Stimulated activated naive CD4-positive, alpha-beta T cell treated with Interleukin-2 at 50 U/mL for 16 hours (primary cell): ENCODE data around the gene DNAL4.
A peak's percentile ranks its signal among the peaks of the same experiment; 100 is the strongest.

ENCODE experiments used
- DNase-seq: peaks from one replicate; lab custom pipeline; 2025; lab: John Stamatoyannopoulos, UW

DNAL4 gene

DNA sequence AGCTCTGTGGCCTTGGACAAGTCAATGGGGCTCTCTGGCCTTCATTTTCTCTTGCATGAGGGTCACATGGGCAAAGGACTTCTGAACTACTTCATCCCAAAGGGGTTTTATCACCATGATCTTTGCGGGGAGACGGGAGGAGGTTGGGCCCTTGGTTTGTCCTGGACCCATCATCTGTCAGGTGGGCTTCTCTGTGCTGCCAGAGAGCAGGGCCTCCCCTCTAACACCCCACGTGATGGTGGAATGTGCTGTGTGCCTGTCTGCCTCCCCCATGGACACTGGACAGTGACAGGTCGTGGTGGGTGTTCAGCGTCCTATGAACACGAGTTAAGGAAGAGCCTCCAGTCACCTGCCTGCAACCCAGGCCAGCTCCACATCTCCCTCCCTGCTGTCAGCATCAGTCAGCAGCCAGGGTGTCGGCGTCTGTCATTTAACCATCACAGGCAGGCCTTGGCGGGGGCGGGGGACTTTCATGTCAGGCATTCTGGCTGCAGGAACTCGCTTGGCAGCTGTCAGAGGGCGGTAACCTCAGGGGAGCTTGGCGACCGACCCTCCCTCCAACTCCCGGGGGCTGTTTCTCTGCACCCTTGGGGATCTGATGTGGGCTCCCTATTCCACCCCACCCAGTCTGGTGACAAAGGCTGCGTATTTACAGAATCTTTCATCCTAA is 35.5 kb downstream of the DNAL4 start:
- DNase-seq: peak; percentile 76

DNA sequence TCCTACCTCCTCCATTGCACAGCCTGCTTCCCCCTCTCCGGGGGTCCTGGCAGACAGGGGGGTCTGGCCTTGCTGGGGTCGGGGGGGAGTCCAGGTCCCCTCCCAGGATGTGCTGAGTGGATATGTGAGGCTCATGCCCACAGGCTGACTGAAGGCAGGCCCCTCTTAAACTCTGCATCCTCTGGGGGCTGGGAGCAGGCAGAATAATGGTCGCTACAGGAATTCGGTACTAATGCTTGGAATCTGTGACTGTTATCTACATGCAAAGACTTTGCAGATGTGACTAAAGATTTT is 36.5 kb downstream of the DNAL4 start:
- no peak for DNase-seq

- DNase-seq: no peak
Observed at GRCh38 chr22:38756711-38757463, 37.1 kb downstream of the DNAL4 start.

GRCh38 chr22:38755911-38756532 is 37.9 kb downstream of the DNAL4 start, which contains the start of gene SUN2:
SUN2 (minus strand) TSS chr22:38755998; CDS start chr22:38752628, 3,370 bp downstream.
- DNase-seq: peak; percentile 95

- DNase-seq: peak; percentile 56
Observed at GRCh38 chr22:38755155-38755910, 38.6 kb downstream of the DNAL4 start.

GRCh38 chr22:38754751-38755154 is 39.2 kb downstream of the DNAL4 start:
- DNase-seq: peak; percentile 35

GRCh38 chr22:38753948-38754750 is 39.8 kb downstream of the DNAL4 start:
- peak; percentile 21 for DNase-seq

GRCh38 chr22:38751422-38752346 is 42.3 kb downstream of the DNAL4 start:
- peak; percentile 62 for DNase-seq

DNA sequence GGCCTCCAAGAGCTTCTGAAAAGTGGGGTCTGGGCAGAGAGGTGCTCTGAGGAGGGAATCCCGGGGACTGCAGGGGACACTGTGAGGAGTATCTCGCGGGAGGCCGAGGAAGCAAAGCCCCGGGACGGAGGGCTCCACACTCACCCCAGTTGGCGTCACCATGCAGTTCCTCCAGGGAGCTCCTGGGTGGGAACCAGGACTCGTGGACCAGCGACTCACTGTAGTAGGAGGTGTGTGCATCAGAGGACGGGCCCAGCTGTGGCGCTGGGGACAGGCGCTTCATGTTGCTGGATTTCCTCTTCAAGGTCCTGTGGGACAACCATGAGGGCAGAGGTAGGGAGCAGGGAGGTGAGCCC is 42.9 kb downstream of the DNAL4 start:
- DNase-seq: no peak

GRCh38 chr22:38750638-38751037 is 43.3 kb downstream of the DNAL4 start:
- DNase-seq: no peak

DNA sequence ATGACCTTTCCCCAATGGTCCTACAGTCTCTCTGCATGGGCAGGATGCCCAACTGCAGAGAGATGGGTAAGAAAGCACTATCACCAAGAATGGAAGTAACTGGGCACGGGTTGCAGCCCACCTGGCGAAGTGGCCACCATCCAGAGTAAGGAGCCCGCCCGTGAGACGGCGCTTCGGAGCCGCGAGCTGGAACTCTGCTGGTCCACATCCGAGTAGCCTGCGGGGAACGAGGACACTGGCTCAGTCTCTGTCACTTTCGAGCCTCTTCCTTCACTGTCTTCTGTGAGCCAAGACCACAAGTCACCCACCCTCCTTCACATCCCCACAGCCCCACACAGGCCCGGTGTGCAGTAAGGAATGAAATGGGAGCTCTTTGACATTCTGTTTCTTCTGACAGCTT is 43.8 kb downstream of the DNAL4 start:
- no peak for DNase-seq

DNA sequence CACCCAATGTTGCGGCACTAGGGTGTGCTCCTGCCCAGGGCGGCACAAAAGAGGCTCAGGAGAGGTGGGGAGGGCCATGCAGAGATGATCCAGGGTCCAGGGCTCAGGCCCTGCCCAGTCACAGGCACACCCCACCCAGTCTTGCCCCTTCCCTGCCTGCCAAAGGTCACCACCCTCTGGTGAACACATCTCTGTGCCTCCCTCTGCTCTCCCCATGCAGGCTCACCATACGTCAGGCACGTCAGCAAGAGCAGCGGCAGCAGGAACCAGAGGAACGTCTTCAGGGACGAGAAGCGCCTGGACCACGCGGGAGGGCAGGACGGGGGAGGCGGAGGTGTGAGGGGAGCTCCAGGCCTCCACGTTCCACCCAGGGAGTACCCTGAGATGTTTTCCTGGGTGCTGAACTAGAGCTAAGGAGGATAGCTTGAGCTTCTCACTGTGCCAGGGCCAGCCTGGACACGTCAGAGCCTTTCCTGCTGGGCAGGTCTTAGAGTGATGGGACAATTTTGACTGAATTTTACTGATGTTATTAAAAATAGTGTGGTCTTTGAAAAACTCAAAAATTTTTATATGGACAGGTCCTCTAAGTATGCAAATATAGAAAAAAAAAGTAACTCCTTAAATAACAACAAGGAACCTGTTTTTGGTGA is 45.3 kb downstream of the DNAL4 start:
- no peak for DNase-seq

GRCh38 chr22:38745676-38746460 is 48.1 kb downstream of the DNAL4 start:
- DNase-seq: no peak

- no peak for DNase-seq
Observed at GRCh38 chr22:38744981-38745380, 49.0 kb downstream of the DNAL4 start.

DNA sequence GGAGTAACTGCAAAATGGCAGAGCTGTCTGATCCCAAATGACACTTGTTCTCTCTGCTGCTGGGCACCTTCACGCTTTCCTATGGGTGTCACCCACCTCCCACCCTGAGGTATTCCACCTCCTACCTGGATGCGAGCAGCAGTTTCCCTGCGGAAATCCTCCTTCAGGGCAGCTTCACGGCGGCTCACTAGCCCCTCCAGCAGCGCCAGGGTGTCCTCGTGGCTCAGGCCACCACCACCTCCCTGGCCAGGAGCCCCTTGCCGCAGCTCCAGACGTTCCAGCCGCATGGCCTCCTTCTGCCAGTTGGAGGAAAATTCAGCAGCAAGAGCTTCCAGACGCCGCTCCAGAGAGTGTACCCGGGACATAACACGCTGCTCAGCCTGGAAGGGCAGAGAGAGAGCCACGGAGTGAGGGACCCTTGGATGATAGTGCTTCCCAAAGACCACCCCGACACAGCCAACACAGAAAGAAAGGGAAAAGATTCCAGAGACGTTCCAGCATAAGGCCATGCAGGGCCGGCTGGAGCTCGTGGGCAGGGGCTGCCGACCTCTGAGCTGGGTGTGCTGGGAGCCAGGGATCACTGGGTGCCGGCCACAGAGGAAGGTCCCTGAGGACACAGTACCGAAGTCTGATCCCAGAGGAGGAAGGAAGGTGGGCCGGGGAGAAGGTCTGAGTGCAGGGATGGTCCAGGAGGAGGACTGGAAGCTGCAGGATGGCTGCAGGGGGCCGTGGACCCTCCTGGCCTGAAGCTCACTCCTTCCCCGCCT is 51.6 kb downstream of the DNAL4 start:
- DNase-seq: no peak

DNA sequence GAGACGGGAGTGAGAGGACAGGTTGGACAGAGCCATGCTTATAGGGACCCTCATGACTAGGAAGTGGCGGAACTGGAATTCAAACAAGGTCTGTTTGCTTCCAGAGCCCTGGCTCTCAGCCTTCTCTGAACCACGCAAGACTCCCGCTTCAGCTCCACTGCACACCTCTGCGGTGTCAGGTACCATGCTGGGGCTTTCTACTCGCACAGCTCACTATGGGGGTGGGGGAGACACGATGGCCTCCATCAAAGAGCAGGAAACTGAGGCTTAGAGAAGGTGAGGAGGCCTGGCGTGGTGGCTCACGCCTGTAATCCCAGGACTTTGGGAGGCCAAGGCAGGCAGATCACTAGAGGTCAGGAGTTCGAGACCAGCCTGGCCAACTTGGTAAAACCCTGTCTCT is 52.4 kb downstream of the DNAL4 start:
- no peak for DNase-seq

GRCh38 chr22:38741166-38741565 is 52.8 kb downstream of the DNAL4 start:
- DNase-seq: no peak

DNA sequence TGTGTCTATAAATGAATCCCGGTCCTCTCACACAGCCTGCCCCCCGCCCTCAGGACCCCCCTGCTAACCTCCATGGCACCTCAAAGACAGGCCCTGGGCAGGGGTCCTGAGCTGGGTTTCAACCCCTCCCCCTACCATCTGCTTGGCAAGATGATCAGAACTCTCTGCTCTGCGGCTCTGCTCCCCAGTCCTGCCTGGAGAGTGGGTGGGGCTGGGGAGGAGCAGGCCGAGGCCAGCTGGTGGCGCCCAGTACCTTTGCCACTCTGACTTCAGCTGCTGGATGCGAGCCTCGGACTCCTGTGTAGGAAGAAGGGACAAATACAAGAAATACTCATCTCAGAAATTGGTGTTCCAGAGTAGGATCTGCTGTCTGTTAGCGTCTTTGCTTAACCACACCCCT is 53.2 kb downstream of the DNAL4 start:
- no peak for DNase-seq
